ENCODE results near the gene PAFAH1B1.
A peak's percentile ranks its signal among the peaks of the same experiment; 100 is the strongest.
"Not testable (repeated sequence)": the region's sequence is repeated elsewhere in the genome, so short reads cannot be mapped to it uniquely, and the experiment has no call there.

Gene PAFAH1B1

GRCh38 chr17:2571523-2572303 is 21.7 kb upstream of the PAFAH1B1 start:
- H3K4me3 ChIP-seq (ENCODE audit: low read depth, low read length): peak overlapping the region; percentile 32; the same call in 1 of the 2 replicates
- peak; percentile 48 for DNase-seq (ENCODE audit: low read depth)
- TF ChIP-seq CTCF (IDR thresholded peaks at IDR 0.05; ENCODE audit: low read depth, low read length, missing control alignments): peak; percentile 21

- not testable (repeated sequence) for H3K4me3 ChIP-seq (ENCODE audit: low read depth, low read length); DNase-seq (ENCODE audit: low read depth)
Measured at GRCh38 chr17:2572304-2572609, 21.2 kb upstream of the PAFAH1B1 start.

GRCh38 chr17:2580151-2580550 is 13.3 kb upstream of the PAFAH1B1 start:
- no peak for TF ChIP-seq CTCF (IDR thresholded peaks at IDR 0.05; ENCODE audit: low read depth, low read length, missing control alignments)
- H3K4me3 ChIP-seq (ENCODE audit: low read depth, low read length): no peak overlapping the region
- DNase-seq (ENCODE audit: low read depth): no peak

- TF ChIP-seq CTCF (IDR thresholded peaks at IDR 0.05; ENCODE audit: low read depth, low read length, missing control alignments): no peak
- DNase-seq (ENCODE audit: low read depth): no peak
- H3K4me3 ChIP-seq (ENCODE audit: low read depth, low read length): no peak overlapping the region
Measured at GRCh38 chr17:2580661-2581060, 12.8 kb upstream of the PAFAH1B1 start.

GRCh38 chr17:2582493-2582892 is 11.0 kb upstream of the PAFAH1B1 start:
- TF ChIP-seq CTCF (IDR thresholded peaks at IDR 0.05; ENCODE audit: low read depth, low read length, missing control alignments): no peak

GRCh38 chr17:2591040-2591640 is 2.3 kb upstream of the PAFAH1B1 start:
- DNase-seq (ENCODE audit: low read depth): no peak
- no peak for TF ChIP-seq CTCF (IDR thresholded peaks at IDR 0.05; ENCODE audit: low read depth, low read length, missing control alignments)

More at GRCh38 chr17:2582493-2582892, 11.0 kb upstream of the PAFAH1B1 start:
- H3K4me3 ChIP-seq (ENCODE audit: low read depth, low read length): no peak overlapping the region
- DNase-seq (ENCODE audit: low read depth): no peak

GRCh38 chr17:2593821-2594721 is 617 bp downstream of the PAFAH1B1 start:
- H3K4me3 ChIP-seq (ENCODE audit: low read depth, low read length): peak overlapping the region; percentile 92
- DNase-seq (ENCODE audit: low read depth): peak; percentile 30
- TF ChIP-seq CTCF (IDR thresholded peaks at IDR 0.05; ENCODE audit: low read depth, low read length, missing control alignments): no peak

More at GRCh38 chr17:2591040-2591640, 2.3 kb upstream of the PAFAH1B1 start:
- H3K4me3 ChIP-seq (ENCODE audit: low read depth, low read length): no peak overlapping the region

All from GM12864 (cell line).